HEK293 (cell line): Measurements from ENCODE around the gene SERTAD3.

Experiments
- CTCF ChIA-PET: fragments of 350-600 bp; formaldehyde crosslinking; extraction: SDS; loops from one replicate; lab custom pipeline; 2021; ENCODE audit warnings: antibody characterized with exemption; lab: Yijun Ruan, JAX
- POLR2A ChIA-PET: fragments of 300-600 bp; formaldehyde crosslinking; extraction: SDS; loops from one replicate; lab custom pipeline; 2020; ENCODE audit warnings: antibody characterized with exemption, inconsistent platforms; lab: Yijun Ruan, JAX
- H3K27ac ChIP-seq: fragments of 200-500 bp; sonication (Bioruptor generic); 2 replicates; pipeline ENCODE4 v1.5.1; 2014; ENCODE audit warnings: low read depth, low read length, control low read depth, inconsistent platforms; ENCODE audit errors: extremely low read depth
- H3K36me3 ChIP-seq, 2 experiments: fragments of 200-500 bp in 1 of 2; sonication (Bioruptor generic) in 1 of 2; 1 replicate in 1 of 2; 2 replicates in 1 of 2; pipeline ENCODE4 v1.5.1; 2014 to 2017; ENCODE audit warnings: inconsistent platforms in 2 of 2, low read length in 2 of 2; ENCODE audit not compliant: control insufficient read depth in 2 of 2, insufficient read depth in 1 of 2
- H3K4me1 ChIP-seq: fragments of 200-500 bp; sonication (Bioruptor generic); 2 replicates; pipeline ENCODE4 v1.5.1; 2014; ENCODE audit warnings: mild to moderate bottlenecking, low read length, inconsistent platforms; ENCODE audit not compliant: control insufficient read depth, insufficient read depth
- H3K4me3 ChIP-seq: 2 replicates; pipeline ENCODE4 v1.5.1; 2011; ENCODE audit warnings: low read depth, mild to moderate bottlenecking, control low read depth, low read length, moderate library complexity
- H3K9me3 ChIP-seq: fragments of 200-500 bp; sonication (Bioruptor generic); 2 replicates; pipeline ENCODE4 v1.5.1; 2014; ENCODE audit warnings: low read depth, low read length, inconsistent platforms; ENCODE audit not compliant: control insufficient read depth, insufficient read depth
- ELK4 ChIP-seq: IDR thresholded peaks from 2 replicates; pipeline ENCODE4 v1.6.1; 2011; ENCODE audit warnings: mild to moderate bottlenecking, low read depth, low read length, borderline replicate concordance
- HIC1 ChIP-seq: fragments of 450-650 bp; formaldehyde crosslinking; IDR thresholded peaks from 2 replicates; pipeline ENCODE4 v1.5.1; 2016; ENCODE audit warnings: missing biosample characterization, missing genetic modification characterization
- MYNN ChIP-seq: fragments of 450-650 bp; formaldehyde crosslinking; IDR thresholded peaks from 2 replicates; pipeline ENCODE4 v1.5.1; 2016; ENCODE audit warnings: missing biosample characterization, missing genetic modification characterization, borderline replicate concordance
- PRDM1 ChIP-seq: fragments of 450-650 bp; formaldehyde crosslinking; IDR thresholded peaks from 2 replicates; pipeline ENCODE4; 2016; ENCODE audit warnings: missing biosample characterization, missing genetic modification characterization
- PRDM10 ChIP-seq: fragments of 450-650 bp; formaldehyde crosslinking; IDR thresholded peaks from 2 replicates; pipeline ENCODE4 v1.5.1; 2016; ENCODE audit warnings: missing biosample characterization, missing genetic modification characterization
- PRDM6 ChIP-seq: fragments of 450-650 bp; formaldehyde crosslinking; IDR thresholded peaks from 2 replicates; pipeline ENCODE4 v1.5.1; 2017; ENCODE audit warnings: missing biosample characterization, missing genetic modification characterization
- REPIN1 ChIP-seq: fragments of 450-650 bp; formaldehyde crosslinking; IDR thresholded peaks from 2 replicates; pipeline ENCODE4 v1.5.1; 2017; ENCODE audit warnings: missing biosample characterization, missing genetic modification characterization, low read depth
- ZBTB49 ChIP-seq: fragments of 450-650 bp; formaldehyde crosslinking; IDR thresholded peaks from 2 replicates; pipeline ENCODE4 v1.5.1; 2016; ENCODE audit warnings: missing biosample characterization, missing genetic modification characterization, low read depth
- ZNF10 ChIP-seq: fragments of 450-650 bp; formaldehyde crosslinking; IDR thresholded peaks from 2 replicates; pipeline ENCODE4 v1.5.1; 2017; ENCODE audit warnings: missing biosample characterization, missing genetic modification characterization
- ZNF211 ChIP-seq: fragments of 450-650 bp; formaldehyde crosslinking; IDR thresholded peaks from 2 replicates; pipeline ENCODE4 v1.5.1; 2016; ENCODE audit warnings: low read depth, missing biosample characterization, missing genetic modification characterization
- ZNF26 ChIP-seq: fragments of 450-650 bp; formaldehyde crosslinking; IDR thresholded peaks from 2 replicates; pipeline ENCODE4 v1.5.1; 2016; ENCODE audit warnings: missing biosample characterization, missing genetic modification characterization
- ZNF311 ChIP-seq: fragments of 450-650 bp; formaldehyde crosslinking; IDR thresholded peaks from 2 replicates; pipeline ENCODE4 v1.5.1; 2017; ENCODE audit warnings: missing biosample characterization, missing genetic modification characterization, borderline replicate concordance
- ZNF341 ChIP-seq: fragments of 450-650 bp; formaldehyde crosslinking; IDR thresholded peaks from 2 replicates; pipeline ENCODE4; 2016; ENCODE audit warnings: low read depth, missing biosample characterization, missing genetic modification characterization
- ZNF362 ChIP-seq: fragments of 450-650 bp; formaldehyde crosslinking; IDR thresholded peaks from 2 replicates; pipeline ENCODE4 v1.5.1; 2016; ENCODE audit warnings: missing biosample characterization, missing genetic modification characterization
- ZNF37A ChIP-seq: fragments of 450-650 bp; IDR thresholded peaks from 2 replicates; pipeline ENCODE4 v1.5.1; 2018; ENCODE audit warnings: missing biosample characterization, missing genetic modification characterization
- ZNF510 ChIP-seq: fragments of 450-650 bp; formaldehyde crosslinking; IDR thresholded peaks from 2 replicates; pipeline ENCODE4 v1.5.1; 2018; ENCODE audit warnings: mild to moderate bottlenecking, missing genetic modification characterization, missing biosample characterization; ENCODE audit not compliant: insufficient replicate concordance
- ZNF558 ChIP-seq: fragments of 450-650 bp; formaldehyde crosslinking; IDR thresholded peaks from 2 replicates; pipeline ENCODE4 v1.5.1; 2016; ENCODE audit warnings: missing biosample characterization, missing genetic modification characterization
- ZNF677 ChIP-seq: fragments of 450-650 bp; IDR thresholded peaks from 2 replicates; pipeline ENCODE4 v1.5.0; 2018; ENCODE audit warnings: missing biosample characterization, mild to moderate bottlenecking, missing genetic modification characterization, moderate library complexity
- ZNF837 ChIP-seq: fragments of 450-650 bp; formaldehyde crosslinking; IDR thresholded peaks from 2 replicates; pipeline ENCODE4 v1.5.1; 2016; ENCODE audit warnings: missing biosample characterization, missing genetic modification characterization

The SERTAD3 gene

GRCh38 chr19:40395956-40396355 is 48.2 kb downstream of the SERTAD3 start:
- H3K4me1 ChIP-seq, result no peaks in the 10 kb centered on the region
- ChIA-PET POLR2A (interaction anchor here (0.6 to 1.7 kb wide), 6 partner anchors 10 to 98 kb away, joined by 3 to 7 read pairs (median 4); partner anchors contain the start of gene SERTAD1), CTCF (interaction anchor here (0.7 to 1.3 kb wide), 5 partner anchors 20 to 238 kb away, joined by 3 to 10 read pairs (median 5); partner anchors contain the start of genes C19orf47 and PLD3)
- no peaks in the 10 kb centered on the region; a peak in 1 of 3 replicates for H3K36me3 ChIP-seq
- no peaks in the 10 kb centered on the region for H3K9me3 ChIP-seq
- TF ChIP-seq ZNF311, result no peak
- no peak for TF ChIP-seq PRDM1 (tag by site-specific recombination)
- TF ChIP-seq ZNF341, result peak; percentile 80
- TF ChIP-seq MYNN, result no peak
- H3K4me3 ChIP-seq, result no peak overlapping the region
- no peak overlapping the region for H3K27ac ChIP-seq

GRCh38 chr19:40394816-40395210 is 49.3 kb downstream of the SERTAD3 start:
- POLR2A ChIA-PET, result interaction anchor here (0.9 to 1.3 kb wide), 4 partner anchors 9 to 47 kb away, joined by 3 to 5 read pairs (median 3); partner anchors contain the start of genes C19orf47 and PLD3
- no peak for TF ChIP-seq ZNF37A (tag by site-specific recombination)
- no peak for TF ChIP-seq REPIN1
- no peak for TF ChIP-seq ZNF26 (tag by site-specific recombination)
- no peak for TF ChIP-seq ZNF510 (tag by site-specific recombination)
- no peak for TF ChIP-seq ZNF211 (tag by site-specific recombination)
- no peak for TF ChIP-seq PRDM10 (tag by site-specific recombination)
- TF ChIP-seq ZNF362, result no peak
- TF ChIP-seq ZNF10, result no peak
- no peak for TF ChIP-seq ZNF558 (tag by site-specific recombination)
- no peak for TF ChIP-seq PRDM6 (tag by site-specific recombination)
- no peak for TF ChIP-seq ZNF837 (tag by site-specific recombination)
- TF ChIP-seq HIC1 (tag by site-specific recombination), result no peak
- TF ChIP-seq ELK4, result no peak
- TF ChIP-seq ZBTB49, result no peak
- TF ChIP-seq ZNF677 (tag by site-specific recombination), result no peak
- TF ChIP-seq, all 188 proteins: peak for 0
- no peaks in the 10 kb centered on the region; a peak in 1 of 3 replicates for H3K36me3 ChIP-seq
- no peaks in the 10 kb centered on the region for H3K9me3 ChIP-seq
- H3K4me1 ChIP-seq, result no peaks in the 10 kb centered on the region
- CTCF ChIA-PET, result interaction anchor here (0.7 to 1.3 kb wide), 3 partner anchors 8 to 90 kb away, joined by 3 to 5 read pairs (median 5); no protein-coding TSS in a partner anchor
- H3K27ac ChIP-seq, result no peak overlapping the region
- no peak overlapping the region for H3K4me3 ChIP-seq
